Measurements from ENCODE around the gene LAMC1.

GRCh38 chr1:183027031-183027430, 3.8 kb downstream of the LAMC1 start:
- no peak for TF ChIP-seq CTCF (IDR thresholded peaks at IDR 0.05)
- no peak for TF ChIP-seq EP300 (IDR thresholded peaks at IDR 0.05)
- no peak for TF ChIP-seq POLR2A (IDR thresholded peaks at IDR 0.05; ENCODE audit: low read depth)
- TF ChIP-seq POLR2AphosphoS5 (IDR thresholded peaks at IDR 0.05) = no peak
